Measurements from ENCODE around the gene RNF223.

DNA sequence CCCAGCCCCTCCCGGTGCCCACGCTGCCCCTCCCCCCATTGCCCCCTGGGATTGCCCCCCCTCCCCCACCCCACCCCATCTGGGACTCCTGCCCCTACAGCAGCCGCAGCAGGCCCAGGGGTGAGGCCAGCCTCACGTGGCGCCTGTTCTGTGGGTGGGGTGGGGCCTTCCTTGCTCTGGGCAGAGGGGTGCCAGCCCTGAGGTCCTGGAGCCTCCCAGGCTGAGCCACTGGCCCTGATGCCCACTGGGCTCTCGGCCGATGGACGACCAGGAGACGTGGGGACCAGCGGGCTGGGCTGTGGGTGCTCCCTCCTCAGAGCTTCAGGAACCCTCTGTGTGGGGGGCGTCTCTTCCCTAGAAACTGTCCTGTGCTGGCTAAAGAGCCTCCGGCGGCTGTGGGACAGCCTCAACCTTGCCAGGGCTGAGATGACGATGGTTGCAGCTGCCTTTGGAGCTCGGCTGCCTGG, 47.5 kb upstream of the RNF223 start:
- TF ChIP-seq, protein P1, sequence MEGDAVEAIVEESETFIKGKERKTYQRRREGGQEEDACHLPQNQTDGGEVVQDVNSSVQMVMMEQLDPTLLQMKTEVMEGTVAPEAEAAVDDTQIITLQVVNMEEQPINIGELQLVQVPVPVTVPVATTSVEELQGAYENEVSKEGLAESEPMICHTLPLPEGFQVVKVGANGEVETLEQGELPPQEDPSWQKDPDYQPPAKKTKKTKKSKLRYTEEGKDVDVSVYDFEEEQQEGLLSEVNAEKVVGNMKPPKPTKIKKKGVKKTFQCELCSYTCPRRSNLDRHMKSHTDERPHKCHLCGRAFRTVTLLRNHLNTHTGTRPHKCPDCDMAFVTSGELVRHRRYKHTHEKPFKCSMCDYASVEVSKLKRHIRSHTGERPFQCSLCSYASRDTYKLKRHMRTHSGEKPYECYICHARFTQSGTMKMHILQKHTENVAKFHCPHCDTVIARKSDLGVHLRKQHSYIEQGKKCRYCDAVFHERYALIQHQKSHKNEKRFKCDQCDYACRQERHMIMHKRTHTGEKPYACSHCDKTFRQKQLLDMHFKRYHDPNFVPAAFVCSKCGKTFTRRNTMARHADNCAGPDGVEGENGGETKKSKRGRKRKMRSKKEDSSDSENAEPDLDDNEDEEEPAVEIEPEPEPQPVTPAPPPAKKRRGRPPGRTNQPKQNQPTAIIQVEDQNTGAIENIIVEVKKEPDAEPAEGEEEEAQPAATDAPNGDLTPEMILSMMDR (IDR thresholded peaks at IDR 0.05), result no peak
- no peak for TF ChIP-seq RARB (CRISPR knock-in tag; IDR thresholded peaks at IDR 0.05)
- TF ChIP-seq POLR2A (IDR thresholded peaks at IDR 0.05; ENCODE audit: low read length), result no peak
